ENCODE measurements around the gene TSPO. TPM values are rescaled to one million over a fixed set of nuclear protein-coding genes. Genes with fewer than 3 reads are reported as not detected.

The TSPO gene
- total RNA-seq, 2 experiments from 2014 or later: 43.8 to 45.6 TPM

DNA sequence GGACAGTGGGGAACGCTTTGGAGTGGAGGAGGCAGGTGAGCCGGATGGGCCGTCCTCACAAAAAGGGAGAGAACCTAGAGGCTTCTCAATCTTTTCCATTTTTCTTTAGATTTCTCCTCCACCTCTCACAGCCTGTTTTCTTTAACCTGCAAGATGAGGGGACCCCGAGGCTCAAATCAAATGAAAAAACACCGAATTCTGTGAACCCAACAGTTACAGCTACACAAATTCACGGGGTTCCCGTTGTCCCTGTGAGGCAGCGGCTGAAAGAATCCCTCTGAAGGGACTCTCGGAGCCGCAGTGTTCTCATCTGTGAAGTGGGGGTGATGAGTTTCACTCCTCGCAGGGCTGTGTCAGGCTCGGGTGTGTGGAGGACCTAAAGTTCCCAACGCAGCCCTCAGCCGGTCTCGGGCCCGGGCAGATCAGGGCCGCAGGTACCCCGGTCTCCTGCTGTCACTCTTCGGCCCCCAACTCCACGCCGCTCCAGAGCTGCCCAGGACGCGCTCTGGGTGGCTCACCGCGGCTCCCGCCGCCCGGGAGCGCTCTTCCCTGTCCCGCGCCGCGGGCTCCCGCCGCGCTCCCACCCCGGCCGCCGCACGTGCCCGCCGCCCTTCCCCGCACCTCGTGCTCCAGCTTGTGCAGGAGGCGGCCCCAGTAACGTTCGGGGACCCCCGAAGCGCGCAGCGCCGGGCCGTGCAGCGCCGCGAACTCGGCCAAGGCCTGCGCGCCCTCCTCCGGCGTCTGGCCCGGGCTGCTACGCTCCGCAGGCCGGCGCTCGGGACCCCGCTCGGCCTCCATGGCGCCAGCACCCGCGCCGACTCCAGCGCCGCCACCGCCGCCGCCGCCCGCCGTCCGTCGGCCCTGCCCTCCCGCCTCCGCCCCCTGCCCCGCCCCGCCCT, 35.2 kb downstream of the TSPO start, which contains the start of gene TTLL12:
Gene TTLL12 (minus strand): TSS at position 863 of the 899 bp plus-strand sequence. CDS start 65 bp downstream, at position 798.
- Histone ChIP-seq H3K4me1 (ENCODE audit: insufficient read depth, low read length) (peaks cover 28% of the 10 kb centered on the region), H3K27me3 (ENCODE audit: control insufficient read depth in 1 of 2, insufficient read depth in 2 of 2, low read length in 2 of 2) (no peaks in the 10 kb centered on the region), H3K27ac (ENCODE audit: low read depth in 1 of 2, low read length in 2 of 2) (peak within 1 kb of the TSS; percentile 95 to 97), H3K36me3 (ENCODE audit: insufficient read depth, low read length) (peaks cover 2% of the 10 kb centered on the region), H3K4me3 (ENCODE audit: low read length) (peak within 1 kb of the TSS; percentile 60), H3K9me3 (ENCODE audit: control insufficient read depth in 1 of 2, insufficient read depth in 1 of 2, low read length in 2 of 2) (no peaks in the 10 kb centered on the region)
- Mint-ChIP-seq H3K9me3 (no peaks in the 10 kb centered on the region), H3K36me3 (ENCODE audit: low read depth) (no peaks in the 10 kb centered on the region), H3K27me3 (no peaks in the 10 kb centered on the region), H3K27ac (peak within 1 kb of the TSS; percentile 99), H3K4me1 (ENCODE audit: low read depth) (peaks cover 25% of the 10 kb centered on the region), H3K4me3 (peak within 1 kb of the TSS; percentile 86)
- ChIA-PET CTCF (interaction anchor here (1.0 to 1.5 kb wide), 7 partner anchors 11 to 160 kb away, joined by 3 to 7 read pairs (median 4); no protein-coding TSS in a partner anchor), POLR2A (interaction anchor here (0.6 to 2.6 kb wide), 24 partner anchors 7 to 995 kb away, joined by 3 to 28 read pairs (median 4); partner anchors contain the start of genes BIK, MCAT, PACSIN2 and PARVG)
- ATAC-seq (ENCODE audit: poor library complexity) (peak; percentile 42), DNase-seq (peak; percentile 30 to 89 (median 54))
- intact Hi-C loops (cut with DNase I, micrococcal nuclease): loop anchor here (1.0 to 5.0 kb wide), 9 partner anchors 34 to 572 kb away; partner anchors contain the start of genes BIK (in 2 of the 2), ARFGAP3 (in 1 of the 2), MCAT (in 1 of the 2) and POLDIP3 (in 1 of the 2)
- TF ChIP-seq, protein P1, sequence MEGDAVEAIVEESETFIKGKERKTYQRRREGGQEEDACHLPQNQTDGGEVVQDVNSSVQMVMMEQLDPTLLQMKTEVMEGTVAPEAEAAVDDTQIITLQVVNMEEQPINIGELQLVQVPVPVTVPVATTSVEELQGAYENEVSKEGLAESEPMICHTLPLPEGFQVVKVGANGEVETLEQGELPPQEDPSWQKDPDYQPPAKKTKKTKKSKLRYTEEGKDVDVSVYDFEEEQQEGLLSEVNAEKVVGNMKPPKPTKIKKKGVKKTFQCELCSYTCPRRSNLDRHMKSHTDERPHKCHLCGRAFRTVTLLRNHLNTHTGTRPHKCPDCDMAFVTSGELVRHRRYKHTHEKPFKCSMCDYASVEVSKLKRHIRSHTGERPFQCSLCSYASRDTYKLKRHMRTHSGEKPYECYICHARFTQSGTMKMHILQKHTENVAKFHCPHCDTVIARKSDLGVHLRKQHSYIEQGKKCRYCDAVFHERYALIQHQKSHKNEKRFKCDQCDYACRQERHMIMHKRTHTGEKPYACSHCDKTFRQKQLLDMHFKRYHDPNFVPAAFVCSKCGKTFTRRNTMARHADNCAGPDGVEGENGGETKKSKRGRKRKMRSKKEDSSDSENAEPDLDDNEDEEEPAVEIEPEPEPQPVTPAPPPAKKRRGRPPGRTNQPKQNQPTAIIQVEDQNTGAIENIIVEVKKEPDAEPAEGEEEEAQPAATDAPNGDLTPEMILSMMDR (IDR thresholded peaks at IDR 0.05): no peak

DNA sequence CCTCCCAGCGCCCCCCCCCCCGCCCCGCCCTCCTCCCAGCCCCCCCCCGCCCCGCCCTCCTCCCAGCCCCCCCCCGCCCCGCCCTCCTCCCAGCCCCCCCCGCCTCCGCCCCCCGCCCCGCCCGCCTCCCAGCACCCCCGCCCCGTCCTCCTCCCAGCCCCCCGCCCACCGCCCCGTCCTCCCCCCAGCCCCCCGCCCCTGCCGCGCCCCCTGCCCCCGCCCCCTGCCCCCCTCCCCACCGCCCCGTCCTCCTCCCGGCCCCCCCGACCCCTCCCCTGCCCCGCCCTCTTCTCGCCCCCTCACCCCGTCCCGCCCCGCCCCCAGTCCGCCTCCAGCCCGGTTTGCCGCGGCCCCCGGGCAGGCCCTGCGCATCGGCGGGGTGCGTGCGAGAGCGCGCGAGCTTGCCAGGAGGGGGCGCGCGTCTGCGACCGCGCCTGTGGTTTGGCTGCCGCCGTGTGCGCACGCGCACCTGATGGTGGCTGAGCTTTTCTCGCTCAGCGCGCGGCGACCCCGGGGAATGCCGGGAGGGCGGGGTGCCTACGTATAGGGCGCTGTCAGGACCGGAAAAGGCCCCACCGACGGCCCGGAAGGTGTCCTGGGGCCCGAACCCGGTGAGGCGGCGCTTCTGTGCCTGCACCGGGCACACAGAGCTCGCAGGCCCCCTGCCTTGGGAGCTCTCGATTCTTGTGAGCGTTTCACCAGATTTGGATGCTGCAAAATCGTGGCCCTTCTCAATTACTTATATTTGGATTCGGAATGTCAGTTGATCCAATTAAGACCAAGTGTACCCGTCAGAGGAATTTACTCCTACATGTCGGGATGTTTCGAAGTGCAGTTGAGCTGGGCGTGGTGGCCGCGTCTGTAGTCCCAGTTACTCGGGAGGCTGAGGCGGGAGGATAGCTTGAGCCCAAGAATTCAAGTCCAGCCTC, 36.1 kb downstream of the TSPO start:
- Histone ChIP-seq H3K27ac (ENCODE audit: low read depth in 1 of 2, low read length in 2 of 2) (peak overlapping the region; percentile 95 to 97), H3K9me3 (ENCODE audit: control insufficient read depth in 1 of 2, insufficient read depth in 1 of 2, low read length in 2 of 2) (no peaks in the 10 kb centered on the region), H3K27me3 (ENCODE audit: control insufficient read depth in 1 of 2, insufficient read depth in 2 of 2, low read length in 2 of 2) (no peaks in the 10 kb centered on the region), H3K4me3 (ENCODE audit: low read length) (peak overlapping the region; percentile 60), H3K36me3 (ENCODE audit: insufficient read depth, low read length) (peaks cover 2% of the 10 kb centered on the region), H3K4me1 (ENCODE audit: insufficient read depth, low read length) (peaks cover 23% of the 10 kb centered on the region)
- intact Hi-C loops (cut with DNase I, micrococcal nuclease): loop anchor here (2.0 to 5.0 kb wide), 8 partner anchors 35 to 573 kb away; partner anchors contain the start of genes BIK (in 2 of the 2), ARFGAP3 (in 1 of the 2), MCAT (in 1 of the 2) and POLDIP3 (in 1 of the 2)
- no peaks in the 10 kb centered on the region for H3K36me3 Mint-ChIP-seq (ENCODE audit: low read depth)
- ChIA-PET POLR2A (interaction anchor here (0.6 to 2.6 kb wide), 24 partner anchors 8 to 1477 kb away, joined by 3 to 28 read pairs (median 4); partner anchors contain the start of genes BIK, MCAT, PACSIN2 and PARVG), CTCF (interaction anchor here (0.6 to 1.5 kb wide), 10 partner anchors 12 to 775 kb away, joined by 3 to 7 read pairs (median 3); no protein-coding TSS in a partner anchor)
- H3K9me3 Mint-ChIP-seq: no peaks in the 10 kb centered on the region
- H3K4me3 Mint-ChIP-seq: peak overlapping the region; percentile 86
- ATAC-seq (ENCODE audit: poor library complexity) (peak; percentile 86), DNase-seq (peak; percentile 92 to 99 (median 97))
- peaks cover 25% of the 10 kb centered on the region for H3K4me1 Mint-ChIP-seq (ENCODE audit: low read depth)
- no peaks in the 10 kb centered on the region for H3K27me3 Mint-ChIP-seq
- peak overlapping the region; percentile 99 for H3K27ac Mint-ChIP-seq
- TF ChIP-seq, protein P1 (IDR thresholded peaks at IDR 0.05): peak; percentile 52

Data from CD4-positive, alpha-beta T cell (primary cell).